ENCODE data around the gene CD200R1.

The CD200R1 gene

DNA sequence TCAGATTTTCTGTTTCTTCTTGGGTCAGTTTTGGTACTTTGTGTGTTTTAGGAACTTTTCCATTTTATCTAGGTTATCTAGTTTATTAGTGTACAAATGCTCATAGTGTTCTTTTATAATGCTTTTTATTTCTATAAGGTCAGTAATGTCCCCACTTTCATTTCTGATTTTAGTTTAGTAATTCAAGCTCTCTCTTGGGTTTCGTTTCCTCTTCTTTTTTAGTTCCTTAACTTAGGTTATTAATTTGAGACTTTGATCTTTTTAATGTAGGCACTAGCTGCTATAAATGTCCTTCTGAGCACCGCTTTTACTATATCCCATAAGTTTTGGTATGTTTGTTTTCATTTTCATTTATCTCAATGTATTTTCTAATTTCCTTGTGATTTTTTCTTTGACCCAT, 101.3 kb downstream of the CD200R1 start:
- Histone ChIP-seq H3K27ac (ENCODE audit: extremely low read depth, low read depth, low read length) (no peak overlapping the region), H3K4me1 (ENCODE audit: control insufficient read depth, insufficient read depth, low read length) (no peaks in the 10 kb centered on the region), H3K4me3 (ENCODE audit: low read depth, low read length) (no peak overlapping the region), H3K36me3 (ENCODE audit: control insufficient read depth in 2 of 2, insufficient read depth in 1 of 2, low read length in 2 of 2) (no peaks in the 10 kb centered on the region), H3K9me3 (ENCODE audit: control insufficient read depth, insufficient read depth, low read depth, low read length) (no peaks in the 10 kb centered on the region)
- CTCF ChIA-PET: no interaction called here
- TF ChIP-seq OSR2 (tag by site-specific recombination; IDR thresholded peaks at IDR 0.05) (no peak), HOXD13 (CRISPR knock-in tag; IDR thresholded peaks at IDR 0.05; ENCODE audit: borderline replicate concordance) (no peak), ZBTB20 (tag by site-specific recombination; IDR thresholded peaks at IDR 0.05) (no peak), GLIS2 (tag by site-specific recombination; IDR thresholded peaks at IDR 0.05) (no peak), ZNF16 (tag by site-specific recombination; IDR thresholded peaks at IDR 0.05; ENCODE audit: low read depth) (no peak), ZNF600 (tag by site-specific recombination; IDR thresholded peaks at IDR 0.05) (no peak), ZNF664 (tag by site-specific recombination; IDR thresholded peaks at IDR 0.05) (no peak), KLF9 (tag by site-specific recombination; IDR thresholded peaks at IDR 0.05; ENCODE audit: low read depth) (no peak)
- TF ChIP-seq, protein P1, sequence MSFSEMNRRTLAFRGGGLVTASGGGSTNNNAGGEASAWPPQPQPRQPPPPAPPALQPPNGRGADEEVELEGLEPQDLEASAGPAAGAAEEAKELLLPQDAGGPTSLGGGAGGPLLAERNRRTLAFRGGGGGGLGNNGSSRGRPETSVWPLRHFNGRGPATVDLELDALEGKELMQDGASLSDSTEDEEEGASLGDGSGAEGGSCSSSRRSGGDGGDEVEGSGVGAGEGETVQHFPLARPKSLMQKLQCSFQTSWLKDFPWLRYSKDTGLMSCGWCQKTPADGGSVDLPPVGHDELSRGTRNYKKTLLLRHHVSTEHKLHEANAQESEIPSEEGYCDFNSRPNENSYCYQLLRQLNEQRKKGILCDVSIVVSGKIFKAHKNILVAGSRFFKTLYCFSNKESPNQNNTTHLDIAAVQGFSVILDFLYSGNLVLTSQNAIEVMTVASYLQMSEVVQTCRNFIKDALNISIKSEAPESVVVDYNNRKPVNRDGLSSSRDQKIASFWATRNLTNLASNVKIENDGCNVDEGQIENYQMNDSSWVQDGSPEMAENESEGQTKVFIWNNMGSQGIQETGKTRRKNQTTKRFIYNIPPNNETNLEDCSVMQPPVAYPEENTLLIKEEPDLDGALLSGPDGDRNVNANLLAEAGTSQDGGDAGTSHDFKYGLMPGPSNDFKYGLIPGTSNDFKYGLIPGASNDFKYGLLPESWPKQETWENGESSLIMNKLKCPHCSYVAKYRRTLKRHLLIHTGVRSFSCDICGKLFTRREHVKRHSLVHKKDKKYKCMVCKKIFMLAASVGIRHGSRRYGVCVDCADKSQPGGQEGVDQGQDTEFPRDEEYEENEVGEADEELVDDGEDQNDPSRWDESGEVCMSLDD (tag by site-specific recombination; IDR thresholded peaks at IDR 0.05): no peak
- TF ChIP-seq, protein P2, sequence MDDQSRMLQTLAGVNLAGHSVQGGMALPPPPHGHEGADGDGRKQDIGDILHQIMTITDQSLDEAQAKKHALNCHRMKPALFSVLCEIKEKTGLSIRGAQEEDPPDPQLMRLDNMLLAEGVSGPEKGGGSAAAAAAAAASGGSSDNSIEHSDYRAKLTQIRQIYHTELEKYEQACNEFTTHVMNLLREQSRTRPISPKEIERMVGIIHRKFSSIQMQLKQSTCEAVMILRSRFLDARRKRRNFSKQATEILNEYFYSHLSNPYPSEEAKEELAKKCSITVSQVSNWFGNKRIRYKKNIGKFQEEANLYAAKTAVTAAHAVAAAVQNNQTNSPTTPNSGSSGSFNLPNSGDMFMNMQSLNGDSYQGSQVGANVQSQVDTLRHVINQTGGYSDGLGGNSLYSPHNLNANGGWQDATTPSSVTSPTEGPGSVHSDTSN (CRISPR knock-in tag; IDR thresholded peaks at IDR 0.05): no peak
- POLR2A ChIA-PET: no interaction called here

DNA sequence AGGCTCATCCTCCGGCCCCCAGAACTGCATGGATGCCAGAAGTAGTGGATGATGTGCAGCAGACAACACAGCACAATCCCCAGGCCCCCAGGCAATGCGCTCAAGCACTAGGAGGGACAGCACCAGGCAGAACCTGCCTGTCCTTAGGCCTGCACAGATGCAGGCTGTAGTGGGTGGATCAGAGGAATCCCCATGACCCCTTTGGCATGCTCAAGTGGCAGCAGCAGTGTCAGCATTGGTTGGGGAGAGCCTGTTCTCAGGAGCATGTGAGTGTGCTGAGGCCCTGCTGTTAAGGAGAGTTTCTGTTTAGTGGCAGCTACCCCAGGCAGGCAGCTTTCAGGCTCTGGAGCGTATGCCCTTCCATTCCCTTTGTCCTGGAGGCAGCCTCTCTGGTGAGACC, 103.2 kb downstream of the CD200R1 start:
- Histone ChIP-seq H3K36me3 (ENCODE audit: control insufficient read depth in 2 of 2, insufficient read depth in 1 of 2, low read length in 2 of 2) (no peaks in the 10 kb centered on the region), H3K4me3 (ENCODE audit: low read depth, low read length) (no peak overlapping the region), H3K27ac (ENCODE audit: extremely low read depth, low read depth, low read length) (no peak overlapping the region), H3K9me3 (ENCODE audit: control insufficient read depth, insufficient read depth, low read depth, low read length) (no peaks in the 10 kb centered on the region), H3K4me1 (ENCODE audit: control insufficient read depth, insufficient read depth, low read length) (no peaks in the 10 kb centered on the region)
- TF ChIP-seq ZNF48 (tag by site-specific recombination; IDR thresholded peaks at IDR 0.05) (no peak), ZNF214 (tag by site-specific recombination; IDR thresholded peaks at IDR 0.05; ENCODE audit: borderline replicate concordance) (no peak), ZNF707 (tag by site-specific recombination; IDR thresholded peaks at IDR 0.05) (no peak)
- TF ChIP-seq, protein P3, sequence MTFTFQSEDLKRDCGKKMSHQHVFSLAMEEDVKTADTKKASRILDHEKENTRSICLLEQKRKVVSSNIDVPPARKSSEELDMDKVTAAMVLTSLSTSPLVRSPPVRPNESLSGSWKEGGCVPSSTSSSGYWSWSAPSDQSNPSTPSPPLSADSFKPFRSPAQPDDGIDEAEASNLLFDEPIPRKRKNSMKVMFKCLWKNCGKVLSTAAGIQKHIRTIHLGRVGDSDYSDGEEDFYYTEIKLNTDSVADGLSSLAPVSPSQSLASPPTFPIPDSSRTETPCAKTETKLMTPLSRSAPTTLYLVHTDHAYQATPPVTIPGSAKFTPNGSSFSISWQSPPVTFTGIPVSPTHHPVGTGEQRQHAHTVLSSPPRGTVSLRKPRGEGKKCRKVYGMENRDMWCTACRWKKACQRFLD (tag by site-specific recombination; IDR thresholded peaks at IDR 0.05): no peak
- ChIA-PET CTCF (interaction anchor here (0.9 kb wide), 2 partner anchors 9 to 137 kb away, joined by 3 read pairs; no protein-coding TSS in a partner anchor), POLR2A (no interaction called here)
